Activated CD8-positive, alpha-beta memory T cell treated with anti-CD3 and anti-CD28 coated beads, Interleukin-2, amount 50 U/mL, for 48 hours (primary cell): ENCODE results near the gene SPRED2.

Experiments
- DNase-seq: peaks from one replicate; pipeline ENCODE4 v3.0.0-alpha.2; 2020

Gene SPRED2

DNA sequence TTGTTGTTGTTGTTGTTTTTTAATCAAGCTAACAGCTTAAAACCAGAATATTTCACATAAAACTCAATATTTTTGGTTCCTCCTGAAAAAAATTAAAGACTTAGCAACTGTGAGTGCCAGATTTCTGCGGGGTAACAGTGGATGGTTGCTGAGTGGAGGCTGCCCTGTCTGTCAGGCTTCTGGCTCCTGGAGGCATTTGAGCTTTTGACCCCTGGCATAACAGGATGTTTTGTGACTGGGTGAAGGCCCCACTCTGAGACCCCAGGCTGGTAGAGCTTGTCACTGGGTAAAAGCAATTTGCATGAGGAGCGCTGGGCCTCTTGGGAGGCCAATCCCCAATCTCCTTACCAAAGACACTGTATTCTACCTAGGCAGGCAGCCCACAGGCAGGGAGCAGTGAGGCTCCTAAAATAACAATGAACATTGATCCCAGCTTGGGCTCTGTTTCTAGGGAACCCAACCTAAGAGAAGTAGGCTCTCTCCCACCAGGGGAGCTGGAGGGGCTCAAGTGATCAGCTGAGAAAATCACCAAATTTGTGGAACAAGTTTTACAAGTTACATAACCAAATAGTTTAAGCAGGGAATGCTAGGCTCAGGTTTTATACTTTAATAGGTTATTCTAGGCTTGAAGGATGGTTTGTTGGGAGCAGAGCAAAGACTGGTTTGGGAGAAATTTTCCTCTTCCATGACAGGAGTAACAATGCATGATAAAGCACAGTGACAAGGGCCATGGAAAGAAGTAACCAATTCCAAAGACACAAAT, 5.9 kb upstream of the SPRED2 start:
- no peak for DNase-seq

DNA sequence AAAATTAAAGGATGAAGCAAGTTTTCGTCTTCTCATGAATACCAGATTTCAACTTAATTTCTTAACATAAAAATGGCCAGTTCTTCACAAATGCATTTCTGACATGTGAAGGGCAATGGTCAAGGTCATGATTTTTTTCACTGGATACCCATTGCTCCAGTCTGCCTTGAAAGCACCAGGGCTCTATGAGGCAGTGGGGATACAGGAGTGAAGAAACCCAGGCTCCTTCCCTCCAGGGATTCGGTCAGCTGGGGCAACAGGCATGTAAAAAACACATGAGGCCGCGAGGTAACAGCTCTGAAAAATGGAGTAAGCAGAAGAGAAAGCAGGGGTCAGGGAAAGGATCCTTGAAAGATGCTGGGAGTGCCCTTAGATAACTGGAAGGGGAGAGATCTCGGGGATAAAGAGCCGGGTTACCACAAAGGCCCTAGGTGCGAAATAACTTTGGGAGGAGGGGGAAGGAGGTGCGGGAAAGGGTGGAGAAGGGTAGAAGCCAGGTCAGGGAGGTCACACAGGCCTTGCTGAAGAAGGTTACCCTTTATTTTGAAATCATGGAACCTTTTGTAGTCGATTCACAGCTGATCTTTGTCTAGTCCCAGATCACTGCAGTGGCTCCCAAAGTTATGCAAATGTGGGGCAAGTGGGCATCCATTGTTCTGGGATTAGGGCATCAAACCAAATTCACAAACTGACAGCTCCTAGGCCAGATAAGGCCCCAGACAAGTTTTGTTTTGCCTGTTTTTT, 5.2 kb upstream of the SPRED2 start:
- no peak for DNase-seq

DNA sequence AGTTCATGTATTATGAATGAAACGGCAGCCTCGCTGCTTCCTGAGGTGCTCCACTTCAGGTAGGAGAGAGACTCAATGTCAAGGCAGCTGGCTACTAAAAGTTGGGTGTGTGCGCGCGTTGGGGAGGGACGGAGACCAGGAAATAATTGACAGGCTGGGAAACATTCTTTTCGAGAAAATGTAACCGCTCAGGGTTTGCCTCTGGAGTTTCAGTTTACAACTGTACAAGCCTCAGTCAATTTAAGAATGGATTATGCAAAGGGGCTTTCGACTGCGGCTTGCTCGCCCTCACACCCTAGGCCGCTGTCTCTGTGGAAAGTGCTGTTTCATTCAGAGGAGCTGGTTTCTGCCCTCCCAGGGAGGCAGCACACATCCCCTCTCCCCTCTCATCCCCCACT, 4.4 kb upstream of the SPRED2 start:
- peak; percentile 68 for DNase-seq

DNA sequence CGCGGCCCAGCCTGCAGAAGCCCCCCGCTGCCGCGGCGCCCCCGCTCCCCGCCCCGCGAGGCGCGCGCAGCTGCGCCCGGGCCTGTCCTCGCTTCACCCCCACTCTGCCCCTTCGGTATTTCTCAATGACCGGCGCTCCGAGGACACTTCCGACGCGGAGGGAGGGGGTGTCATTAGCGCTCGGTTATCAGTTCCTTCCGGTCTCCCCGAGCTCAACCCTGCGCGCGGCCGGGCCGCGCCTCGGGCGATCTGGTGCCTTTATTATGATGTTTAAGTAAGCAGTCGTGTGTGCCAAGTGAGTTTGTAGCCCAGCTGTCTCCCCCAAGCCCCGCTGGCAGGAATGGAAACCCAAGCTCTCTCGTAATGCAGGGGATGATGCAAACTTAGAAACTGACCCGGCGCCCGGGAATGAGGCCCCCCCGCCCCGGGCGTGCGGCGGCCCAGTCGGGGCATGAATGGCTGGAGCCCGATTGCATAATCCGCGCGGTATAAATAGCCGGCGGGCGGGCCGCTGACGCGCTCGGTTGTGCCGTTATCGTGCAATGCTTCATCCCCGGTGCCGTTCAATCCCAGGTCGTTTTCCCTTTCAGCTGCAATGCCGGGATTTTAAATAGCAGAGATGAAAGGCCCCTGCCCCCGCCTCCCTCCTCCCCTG, 3.9 kb upstream of the SPRED2 start:
- peak; percentile 69 for DNase-seq

DNA sequence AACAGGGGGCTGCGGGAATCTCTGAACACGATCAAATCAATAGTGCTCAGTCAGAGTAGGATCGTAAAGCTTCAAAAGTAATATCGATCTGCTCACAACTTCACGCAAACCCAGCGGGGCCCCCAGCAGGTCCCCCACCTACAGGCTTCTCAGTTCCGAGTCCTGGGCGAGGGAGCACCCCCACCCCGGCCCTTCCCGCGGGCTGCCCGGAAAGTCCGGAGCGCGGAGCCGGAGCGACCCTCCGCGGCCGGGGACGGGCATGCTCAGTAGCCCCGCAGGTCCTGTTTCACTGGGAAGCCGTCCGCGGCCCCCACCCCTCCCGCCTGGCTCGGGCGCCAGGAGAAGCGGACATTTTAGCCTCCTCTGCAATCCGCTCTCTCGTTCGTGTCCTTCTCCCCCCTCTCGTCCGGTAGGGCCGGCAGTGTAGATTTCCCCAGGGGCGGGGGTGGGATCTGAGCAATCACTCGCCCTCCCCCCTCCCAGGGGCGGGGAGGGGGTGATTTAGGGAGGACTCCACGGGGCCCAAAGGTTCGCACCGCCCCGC, 3.3 kb upstream of the SPRED2 start:
- DNase-seq, result peak; percentile 81

DNA sequence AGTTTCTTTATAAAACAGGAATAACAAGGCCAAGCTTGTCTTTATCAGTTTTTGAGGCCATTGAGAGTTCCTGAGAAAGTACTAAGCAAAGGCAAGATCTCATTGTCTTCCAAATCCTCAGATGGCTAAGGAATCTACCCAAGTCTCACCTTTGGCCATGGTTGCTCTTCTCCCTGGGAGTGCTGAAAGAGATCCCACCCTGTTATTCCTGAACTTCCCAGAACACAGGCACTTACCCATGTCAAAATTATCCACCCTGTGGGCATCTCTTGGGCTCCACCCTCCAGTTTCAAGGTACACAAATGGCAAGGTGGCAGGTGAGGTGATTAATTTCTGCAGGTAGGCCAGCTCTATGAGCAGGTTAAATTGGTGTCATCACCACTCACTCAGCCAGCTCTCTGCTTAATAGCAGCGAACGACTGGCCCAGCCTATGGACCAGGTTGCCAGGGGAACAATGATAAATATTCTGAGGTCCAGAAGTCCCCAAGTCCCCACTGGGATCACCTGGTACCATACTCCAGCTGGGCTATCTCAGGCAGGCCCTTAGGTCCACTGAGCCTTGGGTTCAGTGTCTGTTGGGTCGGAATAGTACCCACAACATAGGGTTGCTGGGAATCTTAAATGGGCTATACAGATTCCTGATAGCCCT, 2.3 kb upstream of the SPRED2 start:
- DNase-seq, result no peak

DNA sequence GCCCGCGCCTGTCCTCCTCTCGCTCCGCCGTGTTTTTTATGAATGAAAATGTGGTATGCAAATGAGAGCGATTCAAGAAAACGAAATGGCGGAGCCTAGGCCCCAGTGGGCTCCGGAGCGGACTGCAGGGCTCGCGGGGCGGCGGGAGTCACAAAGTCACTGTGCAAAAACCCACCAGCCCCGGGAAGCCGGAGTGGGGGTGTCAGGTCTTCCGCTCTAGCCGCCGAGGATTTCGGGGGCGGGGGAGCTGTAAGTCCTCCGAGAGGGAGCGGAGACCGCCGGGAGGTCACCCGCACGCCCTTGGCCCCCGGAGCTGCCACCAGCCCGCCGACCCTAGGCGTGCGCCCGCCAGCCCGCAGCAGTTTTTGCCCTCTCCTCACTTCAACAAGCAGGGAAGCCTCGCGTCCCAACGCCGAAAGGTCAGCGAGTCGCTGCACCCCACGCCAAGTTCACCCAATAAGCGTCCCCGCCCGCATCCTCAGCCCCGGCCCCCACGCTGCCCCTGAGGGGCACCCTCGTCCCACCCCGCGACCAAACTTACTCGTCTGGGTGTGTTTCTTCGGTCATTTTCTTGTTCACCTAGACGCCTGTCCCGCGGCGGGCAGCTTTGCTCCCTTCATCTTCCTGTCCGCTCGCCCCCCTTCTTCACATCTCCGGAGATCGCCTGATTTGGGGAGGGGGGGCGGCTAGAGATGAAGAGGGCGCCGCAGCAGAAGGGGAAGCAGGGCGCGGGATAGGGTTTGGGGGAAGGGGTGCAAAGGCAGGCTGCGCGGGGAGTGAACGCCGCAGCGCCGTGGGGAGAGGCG, 775 bp downstream of the SPRED2 start:
- DNase-seq, result peak; percentile 74

DNA sequence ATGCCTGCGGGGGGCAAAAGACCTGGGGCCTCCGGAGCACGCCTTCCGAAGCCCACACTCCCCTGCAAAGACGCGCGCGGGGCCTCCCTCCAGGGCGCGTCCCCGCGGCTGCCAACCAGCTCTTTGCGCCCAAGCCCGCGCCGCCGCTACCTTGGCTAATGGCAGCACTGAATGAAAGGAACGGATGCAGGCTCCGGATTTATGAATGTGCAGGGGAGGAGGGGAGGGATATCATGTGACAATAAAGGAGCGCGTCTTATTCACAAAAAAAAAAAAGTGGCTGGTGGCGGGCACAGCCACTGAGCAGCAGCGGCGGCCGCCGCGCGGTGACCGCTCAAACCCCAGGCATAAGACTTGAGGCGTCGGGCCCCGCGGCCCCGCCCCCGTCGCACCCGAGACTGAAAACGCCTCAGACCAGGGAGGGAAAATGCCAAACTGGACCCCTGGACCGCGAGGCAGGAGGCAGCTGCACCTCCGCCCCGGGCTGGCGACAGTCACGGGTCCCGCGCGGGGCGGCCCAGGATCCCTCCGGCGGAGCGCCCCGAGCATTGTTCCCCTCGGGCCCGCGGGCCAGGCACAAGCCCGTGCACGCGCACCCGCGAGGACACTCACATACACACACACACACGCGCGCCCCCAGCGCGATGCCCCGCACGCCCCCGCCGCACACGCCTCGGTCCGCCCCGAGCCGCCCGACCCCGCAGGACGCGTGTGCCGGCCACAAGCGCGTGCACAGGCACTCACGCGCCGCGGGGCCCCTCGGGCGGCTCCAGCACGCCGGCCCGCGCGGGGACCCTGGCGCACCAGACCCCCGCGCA, 1.6 kb downstream of the SPRED2 start:
- peak; percentile 72 for DNase-seq

DNA sequence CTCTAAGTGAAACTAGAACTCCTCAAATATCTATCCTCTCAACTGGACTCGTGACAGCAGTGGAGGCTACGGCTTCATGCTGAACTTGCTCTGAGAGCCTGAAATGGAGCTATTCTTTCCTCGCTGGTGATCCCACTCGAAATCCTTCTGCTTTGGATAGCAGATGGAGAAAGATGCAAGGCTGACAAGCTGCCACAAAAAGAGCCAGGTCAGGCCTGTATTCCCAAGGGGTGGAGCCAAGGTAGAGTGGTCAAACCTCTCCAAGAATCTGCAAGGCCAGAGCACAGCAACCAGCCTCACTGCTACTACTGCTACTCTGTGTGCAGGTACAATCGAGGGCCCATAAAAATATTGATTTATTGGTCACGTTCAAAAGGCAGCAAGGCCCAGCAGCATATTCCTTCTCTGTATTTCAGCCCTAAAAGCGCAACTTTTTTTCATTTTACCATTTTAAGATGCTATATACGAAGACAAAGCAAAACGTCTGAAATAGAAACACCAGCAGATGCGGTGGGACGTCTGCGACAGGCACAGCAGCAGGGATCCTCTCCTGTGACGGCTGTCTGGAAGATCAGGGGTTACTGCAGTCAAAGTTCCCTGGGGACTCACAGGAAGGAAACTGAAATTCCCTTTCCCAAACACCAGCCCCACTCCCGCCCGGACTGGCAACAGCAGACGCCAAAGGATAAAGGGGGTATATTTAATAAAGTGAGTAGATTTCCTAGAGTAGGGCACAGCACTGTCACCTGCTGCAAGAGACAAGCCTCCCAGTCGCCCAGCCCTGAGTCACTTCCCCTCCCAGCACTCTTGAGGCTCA, 2.4 kb downstream of the SPRED2 start:
- peak; percentile 76 for DNase-seq

DNA sequence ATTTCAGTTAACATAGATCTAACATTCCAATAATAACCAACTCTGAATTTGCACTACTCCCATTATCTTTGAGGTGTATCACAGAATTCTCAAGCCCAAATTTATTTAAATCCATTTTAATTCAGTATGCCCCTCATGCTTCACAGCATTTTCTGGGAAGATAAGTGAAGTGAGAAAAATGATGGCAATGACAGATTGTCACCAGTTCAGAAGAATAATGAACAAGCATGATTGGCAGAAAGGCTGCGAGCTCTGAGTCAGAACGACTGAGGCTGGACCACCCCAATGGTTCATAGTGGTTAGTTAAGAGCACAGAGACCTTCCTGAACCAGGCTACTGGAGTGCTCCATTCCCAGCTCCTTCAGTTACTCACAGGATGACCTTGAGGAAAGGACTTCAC, 4.9 kb downstream of the SPRED2 start:
- DNase-seq, result no peak

DNA sequence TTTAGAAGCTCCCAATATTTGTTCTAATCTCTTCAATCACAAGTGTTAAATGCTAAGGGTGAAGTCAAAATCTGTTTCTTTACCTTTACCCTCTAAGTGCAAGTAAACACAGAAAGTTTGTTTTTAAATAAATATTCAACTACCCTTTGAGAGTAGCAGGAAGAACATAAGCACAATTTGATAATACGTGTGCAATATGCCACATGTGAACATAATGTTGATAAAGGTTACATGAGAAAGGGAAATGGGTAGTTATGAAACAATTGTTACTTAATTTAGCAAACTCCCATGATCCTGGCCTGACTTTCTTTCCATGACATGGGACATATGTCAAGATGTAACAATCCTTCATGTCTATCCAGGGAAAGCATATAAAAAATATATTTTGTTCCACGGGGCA, 7.1 kb downstream of the SPRED2 start:
- DNase-seq, result no peak

DNA sequence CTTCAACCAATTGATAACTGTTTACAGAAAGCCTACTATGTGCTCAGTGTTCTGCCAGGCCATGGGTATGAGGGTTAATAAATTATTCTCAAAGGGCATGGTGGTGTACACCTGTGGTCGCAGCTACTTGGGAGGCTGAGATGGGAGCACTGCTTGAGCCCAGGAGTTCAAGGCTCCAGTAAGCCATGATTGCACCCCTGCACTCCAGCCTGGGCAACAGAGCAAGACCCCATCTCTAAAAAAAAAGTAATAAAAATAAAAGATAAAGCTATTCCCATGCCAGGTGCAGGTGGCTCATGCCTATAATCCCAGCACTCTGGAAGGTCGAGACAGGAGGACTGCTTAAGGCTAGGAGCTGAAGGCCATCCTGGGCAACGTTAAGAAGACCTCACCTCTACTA, 8.0 kb downstream of the SPRED2 start:
- no peak for DNase-seq

DNA sequence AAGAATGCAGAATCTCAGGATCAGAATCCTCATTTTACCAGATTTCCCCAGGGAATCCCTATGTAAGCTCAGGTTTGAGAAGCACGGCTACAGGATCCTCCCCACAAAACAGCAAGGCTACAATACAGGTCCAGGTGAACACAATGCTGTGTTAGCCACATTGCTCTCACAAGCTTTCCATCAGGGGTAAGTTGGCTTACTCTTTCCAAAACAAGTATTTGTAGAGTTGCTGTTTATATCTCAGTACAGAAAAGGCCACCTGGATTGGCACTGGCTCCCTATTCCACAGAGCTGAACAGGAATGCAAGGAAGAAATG, 11.0 kb downstream of the SPRED2 start:
- DNase-seq, result no peak

DNA sequence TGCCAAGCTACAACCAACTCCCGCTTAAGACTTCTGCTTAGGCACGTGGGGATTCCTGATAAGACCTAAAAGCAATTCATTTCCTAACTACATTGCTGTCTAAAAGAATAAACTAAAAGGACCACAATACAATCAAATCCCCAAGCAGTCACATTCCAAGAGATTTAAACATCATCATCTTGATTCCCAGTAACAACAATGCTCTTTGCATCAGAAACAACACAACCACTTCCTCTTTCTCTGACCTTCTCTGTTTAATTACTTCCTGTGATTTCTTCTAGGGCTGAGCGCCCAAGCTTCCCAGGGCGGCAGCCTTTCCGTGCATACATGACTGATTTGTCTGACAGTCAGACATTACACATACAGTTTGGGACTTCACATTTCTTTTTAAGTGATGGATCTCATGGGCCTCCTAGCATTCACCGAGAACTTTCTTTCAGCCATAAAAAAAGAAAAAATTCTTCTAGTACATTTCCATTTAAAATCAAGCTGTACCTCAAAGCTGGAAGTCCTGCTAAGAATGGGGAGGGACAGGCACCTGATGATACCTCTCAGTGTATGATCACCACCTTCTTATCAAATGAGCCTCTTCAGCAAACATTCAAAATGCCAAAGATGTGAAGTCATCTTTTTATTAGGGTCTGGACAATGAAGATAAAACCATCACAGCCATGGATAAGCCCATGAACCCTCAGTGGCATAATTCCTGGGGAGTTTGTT, 11.5 kb downstream of the SPRED2 start:
- no peak for DNase-seq

DNA sequence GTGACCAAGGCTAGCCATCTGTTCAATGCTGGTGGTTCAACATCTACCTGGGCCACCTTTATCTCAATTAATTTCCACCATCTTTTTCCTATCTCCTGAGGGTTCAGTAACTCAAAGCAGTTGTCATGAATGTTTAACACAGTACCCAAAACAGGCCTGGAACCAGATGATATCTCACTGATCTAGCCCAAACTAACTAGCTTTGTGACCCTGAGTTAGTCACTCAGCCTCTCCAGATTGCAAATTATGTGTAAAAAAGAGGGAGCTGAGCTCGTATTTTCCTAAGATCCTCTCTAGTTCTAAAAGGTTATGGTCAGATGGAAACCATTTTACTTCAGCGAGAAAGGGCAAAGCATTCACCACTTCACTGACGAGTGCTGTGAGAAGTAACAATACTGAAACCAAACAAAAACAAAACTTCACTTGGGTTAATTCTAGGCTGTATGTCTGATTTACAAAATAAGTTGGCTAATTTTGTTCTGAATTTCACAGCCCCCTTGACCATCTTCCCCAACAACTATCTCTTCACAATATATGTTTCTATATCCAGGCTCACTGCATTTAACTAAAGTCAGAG, 14.8 kb downstream of the SPRED2 start:
- DNase-seq, result no peak

DNA sequence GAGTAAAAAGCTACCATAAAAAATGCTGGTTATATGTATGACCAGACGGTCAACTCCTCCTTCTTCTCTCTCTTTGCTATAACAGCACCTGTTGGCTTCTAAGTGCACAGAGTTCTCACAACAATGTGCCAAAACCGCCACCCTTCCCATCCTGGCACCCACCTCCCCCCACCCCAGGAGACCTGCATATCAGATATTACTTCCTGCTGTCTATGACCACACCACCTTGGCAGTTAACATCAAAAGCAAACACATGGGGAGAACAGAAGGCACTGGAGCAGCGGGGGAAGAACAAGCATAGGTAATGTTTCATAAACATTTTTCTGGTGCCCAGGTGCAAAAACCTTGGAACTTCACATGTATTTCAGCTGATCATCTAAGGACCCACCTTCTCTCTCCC, 15.5 kb downstream of the SPRED2 start:
- no peak for DNase-seq

DNA sequence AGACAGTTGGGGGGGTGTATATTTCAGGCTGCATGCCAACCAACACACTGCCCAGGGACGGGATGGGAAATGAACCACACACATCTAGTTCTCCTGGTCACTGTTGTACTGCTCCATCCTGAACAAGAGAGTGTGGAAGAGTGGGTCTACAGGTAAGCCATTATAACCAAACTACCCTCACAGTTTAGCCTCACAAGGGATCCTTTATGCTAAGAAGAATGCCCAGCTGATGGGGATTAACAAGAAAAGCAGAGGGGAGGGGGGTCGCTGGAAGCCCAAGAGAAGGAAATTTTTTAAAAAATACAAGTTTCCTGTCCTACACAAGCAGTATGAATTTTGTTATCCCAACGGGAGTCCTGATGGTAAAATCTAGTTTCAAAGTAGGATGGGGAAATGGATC, 16.1 kb downstream of the SPRED2 start:
- DNase-seq, result no peak

DNA sequence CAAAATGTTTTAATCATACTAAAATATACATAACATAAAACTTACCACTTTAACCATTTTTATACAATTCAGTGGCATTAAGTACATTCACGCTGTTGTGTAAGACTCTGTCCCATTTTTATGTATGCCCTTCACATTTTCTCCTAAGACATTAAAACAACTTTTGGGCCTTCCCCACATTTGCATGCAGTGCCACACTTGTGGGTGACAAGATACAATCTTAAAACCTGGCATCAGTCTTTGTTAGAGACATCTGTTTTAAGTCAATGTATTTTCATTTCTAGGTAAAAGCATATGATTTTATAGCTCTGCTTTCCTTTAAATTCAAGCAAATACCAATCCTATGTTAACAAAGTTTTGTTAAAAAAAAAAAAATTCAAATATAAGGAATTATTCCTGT, 17.3 kb downstream of the SPRED2 start:
- DNase-seq, result no peak

DNA sequence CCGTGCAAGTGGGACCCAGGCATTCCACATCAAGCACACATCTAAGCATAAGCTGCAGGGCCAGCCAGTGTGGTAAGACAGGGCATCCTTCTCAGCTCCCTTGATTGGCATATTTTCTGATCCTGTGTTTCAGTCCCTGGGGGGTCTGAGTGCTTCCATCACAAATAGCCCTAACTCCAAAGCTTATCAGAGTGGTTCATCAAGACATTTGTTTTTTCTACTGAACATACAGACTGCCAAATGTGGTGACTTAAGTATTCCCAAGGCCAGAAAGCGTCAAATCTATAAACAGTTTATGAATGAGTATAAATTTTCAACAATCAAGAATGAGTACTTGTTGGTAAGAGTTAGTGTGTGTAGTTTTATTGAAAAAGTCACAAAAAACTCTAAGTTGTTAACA, 18.8 kb downstream of the SPRED2 start:
- DNase-seq, result no peak

DNA sequence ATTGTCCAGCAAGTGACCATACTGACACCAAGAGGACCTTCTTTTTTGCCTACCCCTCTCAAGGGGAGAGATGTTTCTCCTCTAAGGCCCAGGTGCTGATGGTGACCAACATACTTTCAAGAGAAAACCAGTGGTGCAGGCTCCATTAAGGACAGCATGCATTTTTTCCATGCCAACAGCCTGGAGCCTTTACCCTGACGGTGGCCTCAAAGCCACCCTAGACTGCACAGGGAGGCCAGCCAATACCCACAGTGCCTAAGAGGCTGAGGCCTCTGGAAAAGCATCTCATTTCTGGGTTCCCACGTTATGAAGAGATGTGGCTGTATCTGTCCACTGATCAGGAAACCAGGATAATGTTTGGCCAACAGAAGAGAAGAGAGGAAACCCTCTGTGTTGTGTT, 19.3 kb downstream of the SPRED2 start:
- no peak for DNase-seq
